ENCODE measurements around the gene ZNF536. TPM values are rescaled to one million over a fixed set of nuclear protein-coding genes. Genes with fewer than 3 reads are reported as not detected.
A peak's percentile ranks its signal among the peaks of the same experiment; 100 is the strongest.

Gene ZNF536
- total RNA-seq, 4 donors from 2014 or later, result 0.51 to 1.0 (median 0.77) TPM

- TF ChIP-seq CTCF (IDR thresholded peaks at IDR 0.05) (no peak), POLR2A (IDR thresholded peaks at IDR 0.05) (no peak)
Measured at GRCh38 chr19:30549151-30549550, 177.0 kb downstream of the ZNF536 start.

GRCh38 chr19:30551271-30551670 lies 179.1 kb downstream of the ZNF536 start:
- no peak for DNase-seq (ENCODE audit: low spot score in 2 of 2)
- 74 to 78% methylated on average over 11 of the region's 11 CpGs for WGBS, 2 donors
- intact Hi-C loops (cut with DNase I; ENCODE audit: low total_unique reads), result no loop called here
- TF ChIP-seq CTCF (IDR thresholded peaks at IDR 0.05) (no peak), POLR2A (IDR thresholded peaks at IDR 0.05) (no peak)
- no peak overlapping the region for H3K4me3 ChIP-seq (ENCODE audit: low read depth, poor library complexity, severe bottlenecking)

More at GRCh38 chr19:30549151-30549550, 177.0 kb downstream of the ZNF536 start:
- intact Hi-C loops (cut with DNase I; ENCODE audit: low total_unique reads), result no loop called here
- WGBS, 2 donors, result 94 to 95% methylated on average over 13 of the region's 13 CpGs
- DNase-seq (ENCODE audit: low spot score in 2 of 2), result peak in 1 of 2 donors; percentile 70
- peak overlapping the region; percentile 13 for H3K4me3 ChIP-seq (ENCODE audit: low read depth, poor library complexity, severe bottlenecking)

GRCh38 chr19:30552593-30552992 lies 180.4 kb downstream of the ZNF536 start:
- 91 to 95% methylated on average over 5 of the region's 5 CpGs for WGBS, 2 donors
- no peak for DNase-seq (ENCODE audit: low spot score in 2 of 2)
- intact Hi-C loops (cut with DNase I; ENCODE audit: low total_unique reads), result no loop called here
- no peak for TF ChIP-seq CTCF (IDR thresholded peaks at IDR 0.05)
- no peak for TF ChIP-seq POLR2A (IDR thresholded peaks at IDR 0.05)
- H3K4me3 ChIP-seq (ENCODE audit: low read depth, poor library complexity, severe bottlenecking), result no peak overlapping the region

- no peak for DNase-seq (ENCODE audit: low spot score in 2 of 2)
- TF ChIP-seq CTCF (IDR thresholded peaks at IDR 0.05), result no peak
- no peak for TF ChIP-seq POLR2A (IDR thresholded peaks at IDR 0.05)
- intact Hi-C loops (cut with DNase I; ENCODE audit: low total_unique reads), result no loop called here
- no peak overlapping the region for H3K4me3 ChIP-seq (ENCODE audit: low read depth, poor library complexity, severe bottlenecking)
- WGBS, 2 donors, result 65 to 69% methylated on average over 12 of the region's 12 CpGs
Measured at GRCh38 chr19:30555075-30555790, 183.0 kb downstream of the ZNF536 start.

GRCh38 chr19:30555791-30556110 lies 183.6 kb downstream of the ZNF536 start:
- WGBS, 2 donors, result 80 to 100% methylated on average over 1 of the region's 1 CpG
- no peak overlapping the region for H3K4me3 ChIP-seq (ENCODE audit: low read depth, poor library complexity, severe bottlenecking)
- TF ChIP-seq POLR2A (IDR thresholded peaks at IDR 0.05) (no peak), CTCF (IDR thresholded peaks at IDR 0.05) (no peak)
- no peak for DNase-seq (ENCODE audit: low spot score in 2 of 2)
- intact Hi-C loops (cut with DNase I; ENCODE audit: low total_unique reads), result no loop called here

GRCh38 chr19:30556230-30556711 lies 184.1 kb downstream of the ZNF536 start:
- intact Hi-C loops (cut with DNase I; ENCODE audit: low total_unique reads), result no loop called here
- no peak for TF ChIP-seq CTCF (IDR thresholded peaks at IDR 0.05)
- no peak for TF ChIP-seq POLR2A (IDR thresholded peaks at IDR 0.05)
- no peak for DNase-seq (ENCODE audit: low spot score in 2 of 2)
- WGBS, 2 donors, result 70 to 73% methylated on average over 6 of the region's 6 CpGs
- no peak overlapping the region for H3K4me3 ChIP-seq (ENCODE audit: low read depth, poor library complexity, severe bottlenecking)
